ENCODE data around the gene KRTAP5-11.

KRTAP5-11 gene

GRCh38 chr11:71562120-71562519 lies 20.6 kb downstream of the KRTAP5-11 start:
- Histone ChIP-seq H3K9ac (ENCODE audit: low read depth, low read length, poor library complexity, severe bottlenecking) (no peak overlapping the region), H3K36me3 (ENCODE audit: insufficient read depth, low read length) (no peaks in the 10 kb centered on the region), H2AFZ (ENCODE audit: low read length) (no peak overlapping the region), H3K27me3 (ENCODE audit: insufficient read depth, low read length, poor library complexity, severe bottlenecking) (no peaks in the 10 kb centered on the region), H3K79me2 (ENCODE audit: insufficient read depth, low read length) (no peaks in the 10 kb centered on the region), H4K20me1 (ENCODE audit: insufficient read depth, low read length, poor library complexity, severe bottlenecking) (no peaks in the 10 kb centered on the region), H3K9me3 (ENCODE audit: insufficient read depth, low read depth, low read length) (no peaks in the 10 kb centered on the region), H3K9me2 (replicated peaks; ENCODE audit: low read depth, low read length) (no peaks in the 10 kb centered on the region), H3K4me2 (ENCODE audit: low read depth, low read length, poor library complexity, severe bottlenecking) (no peak overlapping the region), H3K4me1 (ENCODE audit: insufficient read depth, low read length, poor library complexity, severe bottlenecking) (no peaks in the 10 kb centered on the region), H3F3A (ENCODE audit: low read depth) (no peaks in the 10 kb centered on the region), H3K4me3 (ENCODE audit: low read length, poor library complexity, severe bottlenecking) (no peak overlapping the region)
- TF ChIP-seq EZH2phosphoT487 (IDR thresholded peaks at IDR 0.05; ENCODE audit: borderline replicate concordance): no peak
- TF ChIP-seq CTCF (conservative IDR thresholded peaks at IDR 0.05; ENCODE audit: low read length): no peak

DNA sequence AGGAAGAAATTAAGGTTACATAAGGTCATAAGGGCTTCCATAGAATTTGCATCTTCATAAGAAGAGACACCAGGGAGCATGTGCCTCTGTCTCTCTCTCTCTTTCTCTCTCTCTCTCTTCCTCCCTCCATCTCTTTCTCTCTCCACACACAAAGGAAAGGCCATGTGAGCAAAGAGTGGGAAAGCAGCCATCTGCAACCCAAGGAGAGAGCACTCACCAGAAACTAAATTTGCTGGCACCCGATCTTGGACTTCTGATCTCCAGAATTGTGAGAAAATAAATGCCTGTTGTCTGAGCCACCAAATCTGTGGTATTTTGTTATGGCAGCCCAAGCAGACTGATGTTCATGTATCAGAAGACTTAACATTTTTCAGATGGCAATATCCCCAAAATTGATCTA lies 23.7 kb downstream of the KRTAP5-11 start:
- Histone ChIP-seq H3K79me2 (ENCODE audit: insufficient read depth, low read length) (no peaks in the 10 kb centered on the region), H3K9ac (ENCODE audit: low read depth, low read length, poor library complexity, severe bottlenecking) (no peak overlapping the region), H3K4me1 (ENCODE audit: insufficient read depth, low read length, poor library complexity, severe bottlenecking) (no peaks in the 10 kb centered on the region), H3F3A (ENCODE audit: low read depth) (no peaks in the 10 kb centered on the region), H3K36me3 (ENCODE audit: insufficient read depth, low read length) (no peaks in the 10 kb centered on the region), H3K27me3 (ENCODE audit: insufficient read depth, low read length, poor library complexity, severe bottlenecking) (no peaks in the 10 kb centered on the region), H3K9me2 (replicated peaks; ENCODE audit: low read depth, low read length) (no peaks in the 10 kb centered on the region), H3K4me2 (ENCODE audit: low read depth, low read length, poor library complexity, severe bottlenecking) (no peak overlapping the region), H3K4me3 (ENCODE audit: low read length, poor library complexity, severe bottlenecking) (no peak overlapping the region), H4K20me1 (ENCODE audit: insufficient read depth, low read length, poor library complexity, severe bottlenecking) (no peaks in the 10 kb centered on the region), H2AFZ (ENCODE audit: low read length) (no peak overlapping the region), H3K9me3 (ENCODE audit: insufficient read depth, low read depth, low read length) (no peaks in the 10 kb centered on the region)
- no peak for TF ChIP-seq EZH2phosphoT487 (IDR thresholded peaks at IDR 0.05; ENCODE audit: borderline replicate concordance)
- no peak for TF ChIP-seq CTCF (conservative IDR thresholded peaks at IDR 0.05; ENCODE audit: low read length)

GRCh38 chr11:71557257-71557656 lies 25.4 kb downstream of the KRTAP5-11 start:
- no peaks in the 10 kb centered on the region for H3K9me3 ChIP-seq (ENCODE audit: insufficient read depth, low read depth, low read length)
- H2AFZ ChIP-seq (ENCODE audit: low read length): no peak overlapping the region
- no peaks in the 10 kb centered on the region for H3K4me1 ChIP-seq (ENCODE audit: insufficient read depth, low read length, poor library complexity, severe bottlenecking)
- no peak overlapping the region for H3K4me2 ChIP-seq (ENCODE audit: low read depth, low read length, poor library complexity, severe bottlenecking)
- H3K36me3 ChIP-seq (ENCODE audit: insufficient read depth, low read length): no peaks in the 10 kb centered on the region
- no peak overlapping the region for H3K9ac ChIP-seq (ENCODE audit: low read depth, low read length, poor library complexity, severe bottlenecking)
- no peaks in the 10 kb centered on the region for H3K27me3 ChIP-seq (ENCODE audit: insufficient read depth, low read length, poor library complexity, severe bottlenecking)
- H3K79me2 ChIP-seq (ENCODE audit: insufficient read depth, low read length): no peaks in the 10 kb centered on the region
- no peaks in the 10 kb centered on the region for H3F3A ChIP-seq (ENCODE audit: low read depth)
- no peak for TF ChIP-seq CTCF (conservative IDR thresholded peaks at IDR 0.05; ENCODE audit: low read length)
- TF ChIP-seq EZH2phosphoT487 (IDR thresholded peaks at IDR 0.05; ENCODE audit: borderline replicate concordance): no peak
- H4K20me1 ChIP-seq (ENCODE audit: insufficient read depth, low read length, poor library complexity, severe bottlenecking): no peaks in the 10 kb centered on the region
- no peak overlapping the region for H3K4me3 ChIP-seq (ENCODE audit: low read length, poor library complexity, severe bottlenecking)
- H3K9me2 ChIP-seq (replicated peaks; ENCODE audit: low read depth, low read length): no peaks in the 10 kb centered on the region

All from Loucy (cell line).